Stimulated activated CD4-positive, alpha-beta T cell treated with anti-CD3 and anti-CD28 coated beads, Interleukin-15, amount 100 ng/mL, for 1 hour (primary cell): ENCODE results near the gene C2CD5.
"Not testable (repeated sequence)": the region's sequence is repeated elsewhere in the genome, so short reads cannot be mapped to it uniquely, and the experiment has no call there.

Experiments
- DNase-seq, 2 donors: peaks; one replicate each; pipeline ENCODE4 v3.0.0-alpha.2; 2020; ENCODE audit warnings: low read depth in 1 of 2, low spot score in 1 of 2

C2CD5 gene

DNA sequence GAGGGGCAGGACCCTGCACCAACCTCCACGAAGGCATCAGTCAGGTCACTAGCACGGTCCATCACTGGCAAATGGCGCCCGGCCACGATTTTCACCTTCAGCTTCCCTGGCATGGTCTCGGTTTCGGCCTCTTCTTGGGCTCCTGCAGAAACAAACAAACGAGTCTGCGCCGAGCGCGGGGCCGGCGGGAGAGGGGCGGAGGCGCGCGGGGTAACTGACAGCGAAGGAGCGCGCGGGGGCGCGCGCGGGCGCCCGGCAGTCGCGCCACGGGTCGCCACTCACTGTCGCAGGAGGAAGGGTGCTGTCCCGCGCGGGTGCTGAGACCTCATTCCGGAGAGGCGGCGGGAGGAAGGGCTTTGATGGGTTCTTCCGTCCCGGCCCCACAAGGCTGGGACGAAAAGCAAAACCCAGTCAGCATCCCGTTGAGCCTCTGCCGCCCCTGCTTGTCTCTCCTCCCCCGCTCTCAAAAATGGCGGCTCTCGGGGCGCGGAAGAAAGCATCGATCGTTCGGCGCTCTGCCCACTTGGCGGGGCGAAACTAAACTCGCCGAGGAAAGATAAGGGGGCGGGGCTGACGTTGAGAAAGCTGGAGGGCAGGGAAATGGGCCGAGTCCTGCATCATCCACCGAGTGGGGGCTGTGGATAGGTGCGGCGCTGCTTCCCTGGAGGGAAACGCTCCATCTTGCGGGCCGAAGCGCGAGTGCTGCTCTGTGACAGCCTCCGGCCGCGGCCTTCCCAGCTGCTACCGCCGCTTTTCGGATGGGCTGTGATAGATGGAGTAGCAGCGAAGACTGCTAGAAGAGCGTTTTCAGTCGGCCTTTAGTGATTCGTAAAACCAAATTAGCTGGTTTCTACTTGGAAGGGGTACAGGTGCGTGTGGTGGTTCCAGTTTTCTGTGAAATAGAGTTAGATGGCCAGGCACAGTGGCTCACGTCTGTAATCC, at the start of gene C2CD5:
Gene C2CD5 (minus strand): TSS at position 505 of the 942 bp plus-strand sequence. CDS start 392 bp downstream, at position 113.
- DNase-seq: peak; percentile 85 to 87

DNA sequence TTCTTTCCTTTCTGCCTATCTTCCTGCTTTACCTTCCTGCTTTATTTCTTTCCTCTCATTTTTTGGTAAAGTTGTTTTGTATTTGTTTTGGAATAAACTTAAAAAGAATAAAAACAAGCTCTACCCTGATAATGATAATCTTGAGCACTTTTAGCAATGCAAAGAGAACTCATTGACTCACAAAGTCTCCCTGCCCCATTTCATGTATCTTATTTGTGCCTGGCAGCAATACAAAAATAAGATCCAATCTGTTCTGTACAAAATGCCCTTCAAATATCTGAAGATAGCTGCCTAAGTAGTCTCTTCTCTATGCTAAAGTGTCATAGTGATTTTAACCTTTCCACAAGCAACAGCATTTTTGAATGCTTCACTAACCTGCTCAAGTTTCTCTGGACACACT, 49.5 kb upstream of the C2CD5 start:
- no peak for DNase-seq

GRCh38 chr12:22588817-22589216, 44.5 kb upstream of the C2CD5 start:
- DNase-seq: no peak

DNA sequence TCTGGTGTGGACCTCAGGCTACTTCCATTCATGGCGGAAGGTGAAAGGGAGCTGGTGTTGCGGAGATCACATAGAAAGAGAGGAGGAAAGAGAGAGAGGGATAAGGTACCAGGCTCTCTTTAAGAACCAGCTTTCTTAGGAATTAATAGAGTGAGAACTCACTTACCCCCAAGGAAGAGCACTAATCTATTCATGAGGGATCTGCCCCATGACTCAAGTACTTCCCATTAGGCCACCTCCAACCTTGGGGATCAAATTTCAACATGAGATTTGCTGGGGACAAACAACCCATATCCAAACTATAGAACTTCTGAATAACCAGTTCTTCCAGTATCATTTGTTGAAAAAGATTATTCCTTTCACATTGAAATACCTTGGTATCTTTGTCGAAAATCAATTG, 34.0 kb upstream of the C2CD5 start:
- no peak for DNase-seq

- DNase-seq: no peak
These were observed 33.3 kb upstream of the C2CD5 start for GRCh38 chr12:22577667-22578066.

- no peak for DNase-seq
These were observed 32.1 kb upstream of the C2CD5 start for GRCh38 chr12:22576473-22576872.

- DNase-seq: no peak
These were observed 31.7 kb upstream of the C2CD5 start for GRCh38 chr12:22576065-22576464.

GRCh38 chr12:22574921-22575320, 30.6 kb upstream of the C2CD5 start:
- no peak for DNase-seq

GRCh38 chr12:22573181-22573580, 28.8 kb upstream of the C2CD5 start:
- DNase-seq: no peak

DNA sequence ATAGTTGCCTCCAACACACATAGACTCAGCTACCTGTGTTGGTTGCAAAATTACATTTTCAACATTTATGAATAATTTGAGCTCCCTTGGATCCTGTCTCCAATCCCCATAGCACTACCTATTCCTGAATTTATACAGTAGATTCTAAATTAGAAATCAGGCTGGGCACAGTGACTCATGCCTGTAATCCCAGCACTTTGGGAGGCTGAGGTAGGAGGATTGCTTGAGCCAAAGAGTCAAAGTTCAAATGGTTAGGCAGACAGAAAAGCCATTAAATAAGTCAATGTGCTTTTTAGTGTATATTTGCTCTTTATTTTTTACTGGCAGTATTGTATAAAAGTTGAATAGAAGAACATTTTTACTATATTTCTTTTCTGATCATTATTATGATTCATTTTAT, 24.9 kb upstream of the C2CD5 start:
- no peak for DNase-seq

GRCh38 chr12:22562036-22563028, 18.0 kb upstream of the C2CD5 start:
- no peak for DNase-seq

DNA sequence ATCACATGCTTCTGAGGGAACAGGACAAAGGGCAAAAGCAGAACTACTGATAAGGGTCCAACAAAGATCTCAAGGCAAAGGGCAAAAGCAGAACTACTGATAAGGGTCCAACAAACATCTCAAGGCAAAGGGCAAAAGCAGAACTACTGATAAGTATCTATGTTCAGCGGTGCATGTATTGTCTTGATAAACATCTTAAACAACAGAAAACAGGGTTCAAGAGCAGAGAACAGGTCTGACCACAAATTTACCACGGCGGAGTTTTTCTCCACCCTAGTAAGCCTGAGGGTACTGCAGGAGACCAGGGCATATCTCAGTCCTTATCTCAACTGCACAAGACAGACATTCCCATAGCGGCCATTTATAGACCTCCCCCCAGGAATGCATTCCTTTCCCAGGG, 10.4 kb upstream of the C2CD5 start:
- DNase-seq: not testable (repeated sequence)

DNA sequence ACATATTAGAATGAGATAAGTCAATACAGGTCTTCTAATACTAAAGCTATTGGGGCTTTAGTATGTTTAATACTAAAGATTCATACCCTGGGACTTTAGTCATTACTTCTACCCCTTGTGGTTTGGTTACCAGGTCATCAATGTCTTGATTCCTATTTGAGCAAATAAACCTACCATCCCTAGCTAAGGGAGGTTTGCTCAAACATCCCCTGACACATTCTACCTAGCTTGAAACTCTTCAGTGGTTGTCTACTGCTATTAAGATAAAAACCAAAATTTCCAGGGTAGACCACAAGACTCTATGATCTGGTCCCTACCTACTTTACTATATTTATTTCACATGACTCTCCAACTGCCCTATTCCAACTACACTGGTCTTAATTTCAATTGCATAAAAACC, 7.3 kb upstream of the C2CD5 start:
- DNase-seq: no peak

DNA sequence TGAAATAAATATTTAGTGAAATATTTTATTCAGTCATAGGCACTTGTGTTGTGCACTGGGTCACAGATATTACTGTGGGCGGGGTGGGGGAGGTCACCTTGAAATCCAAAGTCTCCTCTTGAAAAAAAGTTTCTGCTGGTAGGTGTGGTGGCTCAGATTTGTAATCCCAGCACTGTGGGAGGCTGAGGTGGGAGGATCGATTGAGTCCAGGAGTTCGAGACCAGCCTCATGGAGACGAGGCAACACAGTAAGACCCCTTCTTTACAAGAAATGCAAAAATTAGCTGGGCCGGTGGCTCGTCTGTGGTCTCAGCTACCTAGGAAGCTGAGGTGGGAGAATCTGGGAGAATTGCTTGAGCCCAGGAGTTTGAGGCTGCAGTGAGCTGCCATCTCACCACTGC, 913 bp upstream of the C2CD5 start:
- no peak for DNase-seq

GRCh38 chr12:22543246-22544037, 900 bp downstream of the C2CD5 start:
- peak; percentile 3 to 13 for DNase-seq

- DNase-seq: no peak
These were observed 2.7 kb downstream of the C2CD5 start for GRCh38 chr12:22541496-22542155.

DNA sequence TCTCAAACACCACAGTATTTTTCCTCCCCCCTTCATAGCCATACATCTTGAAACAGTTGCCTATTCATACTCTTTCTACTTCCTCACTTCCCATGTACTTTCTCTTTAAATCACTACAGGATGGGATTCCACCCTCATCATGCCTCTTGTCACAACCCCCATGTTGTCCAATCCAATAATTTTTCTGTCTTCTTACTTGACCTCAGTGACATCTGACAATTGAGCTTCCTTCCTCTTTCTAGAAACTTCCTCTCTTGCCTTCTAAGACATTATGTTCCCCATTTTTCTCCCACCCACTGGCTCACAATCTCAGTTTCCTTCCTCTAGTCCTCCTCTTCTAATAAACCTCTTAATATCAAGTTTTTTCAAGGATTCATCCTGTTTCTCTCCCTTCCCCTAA, 5.3 kb downstream of the C2CD5 start:
- DNase-seq: no peak

DNA sequence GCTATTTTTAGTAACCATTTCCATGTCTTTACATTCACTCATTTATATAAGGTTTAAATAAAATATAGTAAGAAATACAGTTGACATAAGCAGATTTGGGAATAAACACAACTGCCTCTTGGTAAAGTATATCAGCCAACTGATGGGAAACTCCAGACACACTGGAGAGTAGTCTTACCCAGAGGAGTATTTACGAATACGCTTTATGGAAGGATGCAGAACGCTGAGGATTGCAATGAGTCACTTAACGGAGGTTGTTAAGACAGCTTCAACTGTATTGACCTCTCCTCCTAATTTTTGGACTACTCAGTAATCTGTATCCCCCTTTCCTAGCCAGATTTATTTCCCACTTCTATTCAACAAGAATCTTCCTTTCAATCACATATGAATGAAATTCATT, 6.0 kb downstream of the C2CD5 start:
- no peak for DNase-seq

- no peak for DNase-seq
These were observed 7.3 kb downstream of the C2CD5 start for GRCh38 chr12:22536971-22537544.

DNA sequence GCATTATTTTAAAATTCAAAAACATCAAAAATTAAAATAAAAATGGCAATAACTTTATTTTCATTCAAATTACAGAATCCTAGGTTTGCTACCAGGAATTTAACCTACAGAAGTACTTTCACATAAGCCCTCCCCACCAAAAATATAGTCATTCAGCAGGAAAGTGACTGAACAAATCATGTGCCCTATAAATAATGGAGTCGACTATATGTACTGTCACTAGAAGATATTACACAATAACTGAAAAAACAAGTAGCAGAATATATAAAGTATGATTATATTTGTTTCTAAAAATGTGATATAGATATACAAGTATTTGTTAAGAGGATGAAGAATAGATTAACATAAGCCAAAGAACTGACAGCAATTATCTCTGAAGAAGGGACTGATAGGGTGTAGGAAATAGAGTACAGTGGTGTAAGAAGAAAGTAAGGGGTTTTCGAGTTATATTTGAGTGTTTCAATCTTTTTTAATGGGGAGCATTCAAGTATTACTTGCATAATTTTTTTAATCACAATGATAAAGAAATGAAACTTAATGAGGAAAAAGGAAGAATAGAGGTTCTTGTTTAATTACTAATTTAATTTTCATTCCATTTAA, 7.9 kb downstream of the C2CD5 start:
- no peak for DNase-seq
